Chondrocyte (in vitro differentiated cells): Measurements from ENCODE around the gene RAB27B. TPM values are rescaled to one million over a fixed set of nuclear protein-coding genes. Genes with fewer than 3 reads are reported as not detected.
"Not testable (repeated sequence)": the region's sequence is repeated elsewhere in the genome, so short reads cannot be mapped to it uniquely, and the experiment has no call there.

Experiments
- DNase-seq: peaks from one replicate; pipeline ENCODE4 v3.0.0; 2021; ENCODE audit warnings: mixed read lengths, low spot score
- H3K27ac Mint-ChIP-seq: one replicate; pipeline ENCODE4 v1.8.0; 2021; ENCODE audit warnings: mild to moderate bottlenecking, moderate library complexity, mixed read lengths; ENCODE audit not compliant: unreplicated experiment
- H3K27me3 Mint-ChIP-seq: 2 replicates; pipeline ENCODE4 v1.8.0; 2021; ENCODE audit warnings: low read depth, mixed read lengths
- H3K36me3 Mint-ChIP-seq: 2 replicates; pipeline ENCODE4 v1.8.0; 2021; ENCODE audit warnings: low read depth, mixed read lengths
- H3K4me1 Mint-ChIP-seq: 2 replicates; pipeline ENCODE4 v1.8.0; 2021; ENCODE audit warnings: low read depth, mild to moderate bottlenecking, mixed read lengths
- H3K4me3 Mint-ChIP-seq: one replicate; pipeline ENCODE4 v1.8.0; 2021; ENCODE audit warnings: mild to moderate bottlenecking, moderate library complexity, mixed read lengths; ENCODE audit not compliant: unreplicated experiment
- H3K9me3 Mint-ChIP-seq: 2 replicates; pipeline ENCODE4 v1.8.0; 2021; ENCODE audit warnings: low read depth, mixed read lengths
- CTCF ChIP-seq: fragments of 200-600 bp; sonication (generic); IDR thresholded peaks from 2 replicates; pipeline ENCODE4 v1.5.0; 2021; ENCODE audit warnings: antibody characterized with exemption, mild to moderate bottlenecking, moderate library complexity
- total RNA-seq: library from RNA; stranded (reverse); gene quantifications from 3 replicates; pipeline ENCODE4 v1.2.1, GENCODE V29; 2021

Gene RAB27B
- total RNA-seq, 1 donor from 2014 or later: 0.20 TPM

- H3K4me3 Mint-ChIP-seq: no peak overlapping the region
- TF ChIP-seq CTCF: no peak
- no peak for DNase-seq
- no peaks in the 10 kb centered on the region for H3K36me3 Mint-ChIP-seq
- H3K4me1 Mint-ChIP-seq: no peaks in the 10 kb centered on the region
- H3K27me3 Mint-ChIP-seq: peaks cover 5% of the 10 kb centered on the region
- H3K27ac Mint-ChIP-seq: no peak overlapping the region
- H3K9me3 Mint-ChIP-seq: no peaks in the 10 kb centered on the region
Measured at GRCh38 chr18:54850598-54850997, 22.3 kb downstream of the RAB27B start.

GRCh38 chr18:54852780-54853675, 24.8 kb downstream of the RAB27B start:
- Mint-ChIP-seq H3K36me3 (no peaks in the 10 kb centered on the region), H3K4me3 (no peak overlapping the region), H3K27me3 (peaks cover 5% of the 10 kb centered on the region), H3K4me1 (no peaks in the 10 kb centered on the region), H3K9me3 (no peaks in the 10 kb centered on the region), H3K27ac (no peak overlapping the region)
- no peak for DNase-seq
- TF ChIP-seq CTCF: no peak

- H3K27me3 Mint-ChIP-seq, DNase-seq, H3K36me3 Mint-ChIP-seq, H3K4me1 Mint-ChIP-seq, H3K27ac Mint-ChIP-seq, H3K9me3 Mint-ChIP-seq, H3K4me3 Mint-ChIP-seq: not testable (repeated sequence)
Measured at GRCh38 chr18:54855050-54855449, 26.8 kb downstream of the RAB27B start.

GRCh38 chr18:54856105-54856646, 27.9 kb downstream of the RAB27B start:
- H3K27ac Mint-ChIP-seq: no peak overlapping the region
- no peak for DNase-seq
- H3K9me3 Mint-ChIP-seq: no peaks in the 10 kb centered on the region
- no peaks in the 10 kb centered on the region for H3K4me1 Mint-ChIP-seq
- H3K4me3 Mint-ChIP-seq: no peak overlapping the region
- peaks cover 10% of the 10 kb centered on the region for H3K27me3 Mint-ChIP-seq
- H3K36me3 Mint-ChIP-seq: no peaks in the 10 kb centered on the region
- TF ChIP-seq CTCF: no peak

GRCh38 chr18:54857499-54857898, 29.2 kb downstream of the RAB27B start:
- Mint-ChIP-seq H3K4me3 (no peak overlapping the region), H3K27me3 (peaks cover 8% of the 10 kb centered on the region), H3K27ac (no peak overlapping the region), H3K9me3 (no peaks in the 10 kb centered on the region), H3K4me1 (no peaks in the 10 kb centered on the region), H3K36me3 (no peaks in the 10 kb centered on the region)
- TF ChIP-seq CTCF: no peak
- no peak for DNase-seq
